ENCODE measurements around the gene FSIP1.

FSIP1 gene

GRCh38 chr15:39609166-39609916 lies 173.3 kb downstream of the FSIP1 start:
- no peak for DNase-seq

- no peak for DNase-seq
Observed at GRCh38 chr15:39608185-39609139, 174.2 kb downstream of the FSIP1 start.

- no peak for DNase-seq
Observed at GRCh38 chr15:39605146-39605545, 177.5 kb downstream of the FSIP1 start.

- DNase-seq: no peak
Observed at GRCh38 chr15:39602143-39602542, 180.5 kb downstream of the FSIP1 start.

- no peak for DNase-seq
Observed at GRCh38 chr15:39599871-39600270, 182.8 kb downstream of the FSIP1 start.

- DNase-seq: no peak
Observed at GRCh38 chr15:39598958-39599845, 183.4 kb downstream of the FSIP1 start.

GRCh38 chr15:39598186-39598850 lies 184.3 kb downstream of the FSIP1 start:
- DNase-seq: no peak

- DNase-seq: no peak
Observed at GRCh38 chr15:39597751-39598185, 184.9 kb downstream of the FSIP1 start.

- DNase-seq: no peak
Observed at GRCh38 chr15:39597336-39597735, 185.3 kb downstream of the FSIP1 start.

GRCh38 chr15:39596358-39597051 lies 186.1 kb downstream of the FSIP1 start:
- no peak for DNase-seq

- DNase-seq: no peak
Observed at GRCh38 chr15:39595338-39596221, 187.1 kb downstream of the FSIP1 start.

- no peak for DNase-seq
Observed at GRCh38 chr15:39594446-39595337, 187.9 kb downstream of the FSIP1 start.

GRCh38 chr15:39593656-39594445 lies 188.8 kb downstream of the FSIP1 start:
- DNase-seq: peak; percentile 28

- DNase-seq: no peak
Observed at GRCh38 chr15:39593071-39593655, 189.5 kb downstream of the FSIP1 start.

GRCh38 chr15:39592500-39592899 lies 190.1 kb downstream of the FSIP1 start:
- no peak for DNase-seq

- no peak for DNase-seq
Observed at GRCh38 chr15:39591896-39592315, 190.7 kb downstream of the FSIP1 start.

GRCh38 chr15:39591141-39591895 lies 191.3 kb downstream of the FSIP1 start:
- DNase-seq: no peak
